Hepatocyte (in vitro differentiated cells): ENCODE measurements around the gene DIAPH2. TPM values are rescaled to one million over a fixed set of nuclear protein-coding genes. Genes with fewer than 3 reads are reported as not detected.
A peak's percentile ranks its signal among the peaks of the same experiment; 100 is the strongest.

Experiments used
- DNase-seq: peaks from one replicate; pipeline ENCODE4 v3.0.0-alpha.2; 2016; ENCODE audit warnings: low spot score
- H2AFZ ChIP-seq: fragments of 200-600 bp; sonication (generic); 2 replicates; pipeline ENCODE4 v1.6.0; 2016; ENCODE audit warnings: antibody characterized with exemption, mild to moderate bottlenecking
- H3K27ac ChIP-seq: fragments of 200-600 bp; sonication (generic); 2 replicates; pipeline ENCODE4 v1.5.1; 2016; ENCODE audit warnings: mild to moderate bottlenecking
- H3K27me3 ChIP-seq: fragments of 200-600 bp; sonication (generic); 2 replicates; pipeline ENCODE4 v1.6.1; 2016
- H3K36me3 ChIP-seq: fragments of 200-600 bp; sonication (generic); replicated peaks from 2 replicates; pipeline ENCODE4 v1.5.1; 2016; ENCODE audit warnings: low read depth; ENCODE audit not compliant: insufficient read depth
- H3K4me1 ChIP-seq: fragments of 200-600 bp; sonication (generic); 2 replicates; pipeline ENCODE4 v1.5.1; 2016; ENCODE audit warnings: mild to moderate bottlenecking, moderate library complexity; ENCODE audit not compliant: insufficient read depth
- H3K4me2 ChIP-seq: fragments of 200-600 bp; sonication (generic); 2 replicates; pipeline ENCODE4 v1.6.0; 2016
- H3K4me3 ChIP-seq: fragments of 200-600 bp; sonication (generic); 2 replicates; pipeline ENCODE4 v1.5.1; 2016; ENCODE audit warnings: mild to moderate bottlenecking
- H3K79me2 ChIP-seq: fragments of 200-600 bp; sonication (generic); 2 replicates; pipeline ENCODE4 v1.6.0; 2017; ENCODE audit warnings: mild to moderate bottlenecking
- H3K9me2 ChIP-seq: fragments of 200-600 bp; sonication (generic); replicated peaks from 2 replicates; pipeline ENCODE4 v1.6.0; 2017; ENCODE audit warnings: mild to moderate bottlenecking; ENCODE audit not compliant: insufficient read depth
- H3K9me3 ChIP-seq: fragments of 200-600 bp; sonication (generic); 2 replicates; pipeline ENCODE4 v1.5.1; 2016; ENCODE audit warnings: low read depth, mild to moderate bottlenecking
- H4K20me1 ChIP-seq: fragments of 200-600 bp; sonication (generic); 2 replicates; pipeline ENCODE4 v1.6.0; 2016; ENCODE audit warnings: mild to moderate bottlenecking; ENCODE audit not compliant: insufficient read depth, poor library complexity, severe bottlenecking
- EZH2 ChIP-seq: fragments of 200-600 bp; sonication (generic); IDR thresholded peaks from 2 replicates; pipeline ENCODE4 v1.6.1; 2016; ENCODE audit warnings: antibody characterized with exemption, mild to moderate bottlenecking, borderline replicate concordance
- EZH2phosphoT487 ChIP-seq: fragments of 200-600 bp; sonication (generic); IDR thresholded peaks from one replicate; pipeline ENCODE4 v1.6.1; 2018; ENCODE audit warnings: antibody characterized with exemption, mild to moderate bottlenecking, low read depth, moderate library complexity; ENCODE audit not compliant: unreplicated experiment, severe bottlenecking
- WGBS: methylation state at CpG from one replicate; pipeline ENCODE4 v1.1.6; 2016; ENCODE audit warnings: low lambda C conversion rate; ENCODE audit errors: missing lambda C conversion rate; 5-methylcytosine and 5-hydroxymethylcytosine counted together
- polyA plus RNA-seq: library from polyadenylated mRNA; unstranded; fragments of >200 nt; fragmentation: Nextera tagmentation; extraction: Ambion mirVana; gene quantifications from 2 replicates; pipeline ENCODE4 v1.2.1, GENCODE V29; 2016
- total RNA-seq: library from RNA; depleted of rRNA; stranded (reverse); fragments of >200 nt; gene quantifications from 2 replicates; pipeline ENCODE4 v1.2.3, GENCODE V29; 2014
- TF ChIP-seq, protein P1 (sequence below): fragments of 200-600 bp; sonication (generic); IDR thresholded peaks from 2 replicates; pipeline ENCODE4 v1.5.1; 2016; ENCODE audit warnings: antibody characterized with exemption, mild to moderate bottlenecking; ENCODE audit not compliant: poor library complexity

DIAPH2 gene
- total and polyA plus RNA-seq, 2 experiments from 2014 or later = 14.8 to 32.4 TPM

GRCh38 chrX:97096385-97096784 lies 411.7 kb downstream of the DIAPH2 start:
- Histone ChIP-seq H3K79me2 (no peaks in the 10 kb centered on the region), H3K27me3 (no peaks in the 10 kb centered on the region), H2AFZ (no peak overlapping the region), H3K36me3 (no peaks in the 10 kb centered on the region), H3K4me2 (no peak overlapping the region), H3K9me2 (no peaks in the 10 kb centered on the region), H3K27ac (no peak overlapping the region), H3K4me1 (no peaks in the 10 kb centered on the region), H3K9me3 (no peaks in the 10 kb centered on the region), H4K20me1 (no peaks in the 10 kb centered on the region), H3K4me3 (no peak overlapping the region)
- no peak for DNase-seq
- WGBS = 64% methylated on average over 2 of the region's 2 CpGs
- no peak for TF ChIP-seq EZH2phosphoT487
- TF ChIP-seq EZH2 = no peak
- TF ChIP-seq, protein P1, sequence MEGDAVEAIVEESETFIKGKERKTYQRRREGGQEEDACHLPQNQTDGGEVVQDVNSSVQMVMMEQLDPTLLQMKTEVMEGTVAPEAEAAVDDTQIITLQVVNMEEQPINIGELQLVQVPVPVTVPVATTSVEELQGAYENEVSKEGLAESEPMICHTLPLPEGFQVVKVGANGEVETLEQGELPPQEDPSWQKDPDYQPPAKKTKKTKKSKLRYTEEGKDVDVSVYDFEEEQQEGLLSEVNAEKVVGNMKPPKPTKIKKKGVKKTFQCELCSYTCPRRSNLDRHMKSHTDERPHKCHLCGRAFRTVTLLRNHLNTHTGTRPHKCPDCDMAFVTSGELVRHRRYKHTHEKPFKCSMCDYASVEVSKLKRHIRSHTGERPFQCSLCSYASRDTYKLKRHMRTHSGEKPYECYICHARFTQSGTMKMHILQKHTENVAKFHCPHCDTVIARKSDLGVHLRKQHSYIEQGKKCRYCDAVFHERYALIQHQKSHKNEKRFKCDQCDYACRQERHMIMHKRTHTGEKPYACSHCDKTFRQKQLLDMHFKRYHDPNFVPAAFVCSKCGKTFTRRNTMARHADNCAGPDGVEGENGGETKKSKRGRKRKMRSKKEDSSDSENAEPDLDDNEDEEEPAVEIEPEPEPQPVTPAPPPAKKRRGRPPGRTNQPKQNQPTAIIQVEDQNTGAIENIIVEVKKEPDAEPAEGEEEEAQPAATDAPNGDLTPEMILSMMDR = no peak

DNA sequence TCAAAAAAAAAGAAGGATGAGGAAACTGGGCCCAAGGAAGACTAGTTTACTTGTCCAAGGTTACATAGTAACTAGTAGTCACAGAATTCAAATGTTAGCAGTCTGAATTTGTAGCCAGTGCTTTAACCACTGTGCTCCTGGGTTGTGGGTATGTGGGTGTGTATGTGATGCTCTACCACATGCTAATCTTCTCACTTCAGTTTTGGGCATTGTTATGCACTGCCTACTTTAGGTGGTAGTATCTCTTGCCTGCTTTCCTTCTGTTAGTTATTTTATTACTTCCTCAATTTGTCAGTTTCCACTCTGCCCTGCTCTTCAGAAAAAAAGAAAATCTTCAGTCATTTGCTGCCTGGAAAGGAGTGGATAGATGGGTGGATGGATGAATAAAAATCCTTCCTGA lies 418.3 kb downstream of the DIAPH2 start:
- Histone ChIP-seq H2AFZ (no peak overlapping the region), H3K9me2 (no peaks in the 10 kb centered on the region), H3K9me3 (no peaks in the 10 kb centered on the region), H3K4me2 (no peak overlapping the region), H3K27ac (no peak overlapping the region), H3K4me1 (peaks cover 3% of the 10 kb centered on the region), H3K4me3 (no peak overlapping the region), H3K27me3 (no peaks in the 10 kb centered on the region), H3K79me2 (no peaks in the 10 kb centered on the region), H4K20me1 (no peaks in the 10 kb centered on the region), H3K36me3 (no peaks in the 10 kb centered on the region)
- TF ChIP-seq EZH2 (no peak), EZH2phosphoT487 (no peak)
- TF ChIP-seq, protein P1 = no peak
- DNase-seq = no peak

GRCh38 chrX:97109730-97110129 lies 425.1 kb downstream of the DIAPH2 start:
- TF ChIP-seq EZH2 = no peak
- TF ChIP-seq EZH2phosphoT487 = no peak
- TF ChIP-seq, protein P1 = no peak
- Histone ChIP-seq H3K9me3 (no peaks in the 10 kb centered on the region), H3K27me3 (no peaks in the 10 kb centered on the region), H3K79me2 (no peaks in the 10 kb centered on the region), H3K9me2 (no peaks in the 10 kb centered on the region), H3K4me2 (no peak overlapping the region), H2AFZ (no peak overlapping the region), H3K4me1 (peaks cover 3% of the 10 kb centered on the region), H4K20me1 (no peaks in the 10 kb centered on the region), H3K36me3 (no peaks in the 10 kb centered on the region), H3K27ac (no peak overlapping the region), H3K4me3 (no peak overlapping the region)
- 94% methylated on average over 1 of the region's 1 CpG for WGBS
- no peak for DNase-seq

- H3K27me3 ChIP-seq = no peaks in the 10 kb centered on the region
- TF ChIP-seq, protein P1 = no peak
- TF ChIP-seq EZH2 (no peak), EZH2phosphoT487 (no peak)
- H3K4me1 ChIP-seq = no peaks in the 10 kb centered on the region
- H3K27ac ChIP-seq = no peak overlapping the region
- H3K4me3 ChIP-seq = no peak overlapping the region
- H3K9me3 ChIP-seq = no peaks in the 10 kb centered on the region
- H3K9me2 ChIP-seq = no peaks in the 10 kb centered on the region
- no peaks in the 10 kb centered on the region for H3K36me3 ChIP-seq
- H3K79me2 ChIP-seq = no peaks in the 10 kb centered on the region
- H4K20me1 ChIP-seq = no peaks in the 10 kb centered on the region
- DNase-seq = no peak
- H3K4me2 ChIP-seq = peak overlapping the region; percentile 16
- no peak overlapping the region for H2AFZ ChIP-seq
These were observed 432.9 kb downstream of the DIAPH2 start for GRCh38 chrX:97117572-97117971.
